Endodermal cell (in vitro differentiated cells): ENCODE data around the gene NEDD4L. TPM values are rescaled to one million over a fixed set of nuclear protein-coding genes. Genes with fewer than 3 reads are reported as not detected.
A peak's percentile ranks its signal among the peaks of the same experiment; 100 is the strongest.

ENCODE experiments used
- DNase-seq: peaks from one replicate; pipeline ENCODE4 v3.0.0-alpha.2; 2017
- H3K27ac ChIP-seq: 2 replicates; pipeline ENCODE4 v1.5.1; 2013; ENCODE audit warnings: mild to moderate bottlenecking, low read depth, low read length, moderate library complexity
- H3K27me3 ChIP-seq: 2 replicates; pipeline ENCODE4 v1.6.1; 2013; ENCODE audit warnings: mild to moderate bottlenecking, low read length, moderate library complexity; ENCODE audit not compliant: insufficient read depth, control insufficient read depth, poor library complexity, severe bottlenecking
- H3K36me3 ChIP-seq: 2 replicates; pipeline ENCODE4 v1.7.0; 2013; ENCODE audit warnings: mild to moderate bottlenecking, low read length, moderate library complexity; ENCODE audit not compliant: control insufficient read depth, insufficient read depth
- H3K4me1 ChIP-seq: one replicate; pipeline ENCODE4 v1.7.0; 2013; ENCODE audit warnings: low read length; ENCODE audit not compliant: control insufficient read depth, insufficient read depth
- H3K4me3 ChIP-seq: 2 replicates; pipeline ENCODE4 v1.5.1; 2013; ENCODE audit warnings: mild to moderate bottlenecking, low read length, moderate library complexity
- H3K9ac ChIP-seq: 2 replicates; pipeline ENCODE4 v1.6.1; 2013; ENCODE audit warnings: mild to moderate bottlenecking, low read length, moderate library complexity; ENCODE audit not compliant: poor library complexity, severe bottlenecking; ENCODE audit errors: extremely low read depth
- H3K9me3 ChIP-seq: 2 replicates; pipeline ENCODE4 v1.6.1; 2013; ENCODE audit warnings: mild to moderate bottlenecking, low read length, moderate library complexity; ENCODE audit not compliant: control insufficient read depth
- H3K27ac Mint-ChIP-seq: 2 replicates; pipeline ENCODE4 v1.8.0; 2020; ENCODE audit warnings: mixed read lengths
- H3K27me3 Mint-ChIP-seq: 2 replicates; pipeline ENCODE4 v1.8.0; 2021; ENCODE audit warnings: mild to moderate bottlenecking, mixed read lengths; ENCODE audit not compliant: insufficient read depth
- H3K36me3 Mint-ChIP-seq: 2 replicates; pipeline ENCODE4 v1.8.0; 2020; ENCODE audit warnings: low read depth, mixed read lengths
- H3K4me1 Mint-ChIP-seq: 2 replicates; pipeline ENCODE4 v1.8.0; 2020; ENCODE audit warnings: mixed read lengths
- H3K4me3 Mint-ChIP-seq: 2 replicates; pipeline ENCODE4 v1.8.0; 2020; ENCODE audit warnings: mild to moderate bottlenecking, moderate library complexity, mixed read lengths
- H3K9me3 Mint-ChIP-seq: 2 replicates; pipeline ENCODE4 v1.8.0; 2020; ENCODE audit warnings: mild to moderate bottlenecking, mixed read lengths
- WGBS, 2 experiments: methylation state at CpG; one replicate each; pipeline versions ENCODE4 v1.1.5 to v1.1.7; 2013; ENCODE audit warnings: missing lambda C conversion rate in 2 of 2, mixed read lengths in 1 of 2; ENCODE audit not compliant: insufficient coverage in 1 of 2, insufficient read length in 1 of 2; 5-methylcytosine and 5-hydroxymethylcytosine counted together
- total RNA-seq, 2 donors: library from RNA; stranded (reverse); fragmentation: NEBNext Ultra II Directional in 1 of 2; extraction: Animal tissue kit (Norgen Biotek cat#: 25700) in 1 of 2; gene quantifications; 2 replicates in 1 of 2; 3 replicates in 1 of 2; pipeline ENCODE4 v1.2.1, GENCODE V29; 2021
- TF ChIP-seq, protein P1 (sequence below): fragments of 200-600 bp; sonication (generic); conservative IDR thresholded peaks from 2 replicates; pipeline ENCODE4 v1.5.0; 2021; ENCODE audit warnings: antibody characterized with exemption, mild to moderate bottlenecking

Gene NEDD4L
- total RNA-seq, 2 donors from 2014 or later, result 70.5 to 75.3 TPM

DNA sequence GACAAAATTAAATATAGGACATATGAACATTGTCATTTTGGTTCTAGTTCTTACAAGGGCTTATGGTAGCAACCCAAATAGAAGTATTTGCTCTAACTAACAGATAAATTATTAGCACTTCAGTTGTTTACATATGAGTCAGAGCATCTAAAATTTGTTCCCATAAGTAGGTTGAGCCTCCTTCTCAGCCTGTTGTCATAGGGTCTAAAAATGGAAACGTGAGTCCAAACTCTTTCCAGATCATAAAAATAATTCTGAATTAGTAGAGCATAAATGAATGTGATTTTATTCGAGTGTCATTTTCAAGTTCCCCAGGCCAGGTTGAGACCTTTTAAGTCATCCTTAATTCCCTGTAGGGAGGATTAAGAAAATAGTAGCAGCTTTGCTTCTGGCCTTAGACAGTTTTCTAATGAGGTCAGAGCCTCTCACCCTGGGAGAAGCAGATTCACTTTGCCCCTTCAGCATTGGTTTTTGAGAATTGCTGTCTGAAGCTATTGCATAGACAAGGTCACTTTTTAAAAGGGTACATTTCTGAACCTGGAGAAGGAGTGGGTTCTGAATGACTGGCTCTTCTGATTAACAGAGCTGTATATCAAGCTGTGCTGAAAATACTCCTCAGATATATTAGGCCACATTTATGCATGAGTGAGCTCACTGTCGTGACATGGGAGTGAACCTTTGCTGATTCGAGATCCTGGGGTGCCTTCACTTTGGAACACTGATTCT lies 164.3 kb downstream of the NEDD4L start:
- DNase-seq, result no peak
- peak overlapping the region; percentile 0 for H3K27ac ChIP-seq
- H3K4me3 Mint-ChIP-seq, result no peak overlapping the region
- H3K9me3 Mint-ChIP-seq, result no peaks in the 10 kb centered on the region
- H3K4me1 ChIP-seq, result peaks cover 12% of the 10 kb centered on the region
- no peaks in the 10 kb centered on the region for H3K27me3 Mint-ChIP-seq
- no peak overlapping the region for H3K4me3 ChIP-seq
- 87 to 100% methylated on average over 1 to 4 of the region's 4 CpGs for WGBS, 2 experiments
- no peaks in the 10 kb centered on the region for H3K27me3 ChIP-seq
- peaks cover 18% of the 10 kb centered on the region for H3K4me1 Mint-ChIP-seq
- H3K36me3 Mint-ChIP-seq, result no peaks in the 10 kb centered on the region
- no peak overlapping the region for H3K9ac ChIP-seq
- no peaks in the 10 kb centered on the region for H3K9me3 ChIP-seq
- peak overlapping the region; percentile 37 for H3K27ac Mint-ChIP-seq
- TF ChIP-seq, protein P1, sequence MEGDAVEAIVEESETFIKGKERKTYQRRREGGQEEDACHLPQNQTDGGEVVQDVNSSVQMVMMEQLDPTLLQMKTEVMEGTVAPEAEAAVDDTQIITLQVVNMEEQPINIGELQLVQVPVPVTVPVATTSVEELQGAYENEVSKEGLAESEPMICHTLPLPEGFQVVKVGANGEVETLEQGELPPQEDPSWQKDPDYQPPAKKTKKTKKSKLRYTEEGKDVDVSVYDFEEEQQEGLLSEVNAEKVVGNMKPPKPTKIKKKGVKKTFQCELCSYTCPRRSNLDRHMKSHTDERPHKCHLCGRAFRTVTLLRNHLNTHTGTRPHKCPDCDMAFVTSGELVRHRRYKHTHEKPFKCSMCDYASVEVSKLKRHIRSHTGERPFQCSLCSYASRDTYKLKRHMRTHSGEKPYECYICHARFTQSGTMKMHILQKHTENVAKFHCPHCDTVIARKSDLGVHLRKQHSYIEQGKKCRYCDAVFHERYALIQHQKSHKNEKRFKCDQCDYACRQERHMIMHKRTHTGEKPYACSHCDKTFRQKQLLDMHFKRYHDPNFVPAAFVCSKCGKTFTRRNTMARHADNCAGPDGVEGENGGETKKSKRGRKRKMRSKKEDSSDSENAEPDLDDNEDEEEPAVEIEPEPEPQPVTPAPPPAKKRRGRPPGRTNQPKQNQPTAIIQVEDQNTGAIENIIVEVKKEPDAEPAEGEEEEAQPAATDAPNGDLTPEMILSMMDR, result no peak
- H3K36me3 ChIP-seq, result no peaks in the 10 kb centered on the region

DNA sequence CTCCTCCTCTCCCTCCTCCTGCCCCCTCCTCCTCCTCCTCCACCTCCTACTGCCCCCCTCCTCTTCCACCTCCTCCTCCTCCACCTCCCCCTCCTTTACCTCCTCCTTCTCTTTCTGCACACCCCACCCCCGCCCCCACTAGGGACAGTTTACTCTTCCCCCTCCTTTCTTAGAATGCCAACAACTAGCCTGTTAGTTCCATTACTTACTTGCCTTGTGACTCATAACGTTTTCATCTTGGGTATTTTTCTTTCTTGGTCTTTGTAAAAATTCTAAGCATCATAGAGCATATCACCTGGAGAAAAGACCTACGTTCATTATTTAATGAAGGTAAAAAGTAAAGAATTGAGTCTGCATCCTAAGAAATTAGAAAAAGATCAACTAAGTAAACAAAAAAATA lies 165.3 kb downstream of the NEDD4L start:
- Mint-ChIP-seq H3K36me3 (no peaks in the 10 kb centered on the region), H3K9me3 (no peaks in the 10 kb centered on the region), H3K27me3 (no peaks in the 10 kb centered on the region), H3K4me1 (peaks cover 23% of the 10 kb centered on the region), H3K4me3 (no peak overlapping the region), H3K27ac (no peak overlapping the region)
- no peaks in the 10 kb centered on the region for H3K27me3 ChIP-seq
- peaks cover 12% of the 10 kb centered on the region for H3K4me1 ChIP-seq
- no peak for DNase-seq
- no peak overlapping the region for H3K4me3 ChIP-seq
- no peaks in the 10 kb centered on the region for H3K9me3 ChIP-seq
- 67 to 93% methylated on average over 1 to 2 of the region's 3 CpGs for WGBS, 2 experiments
- no peak overlapping the region for H3K9ac ChIP-seq
- H3K27ac ChIP-seq, result no peak overlapping the region
- H3K36me3 ChIP-seq, result no peaks in the 10 kb centered on the region
- TF ChIP-seq, protein P1, result no peak

DNA sequence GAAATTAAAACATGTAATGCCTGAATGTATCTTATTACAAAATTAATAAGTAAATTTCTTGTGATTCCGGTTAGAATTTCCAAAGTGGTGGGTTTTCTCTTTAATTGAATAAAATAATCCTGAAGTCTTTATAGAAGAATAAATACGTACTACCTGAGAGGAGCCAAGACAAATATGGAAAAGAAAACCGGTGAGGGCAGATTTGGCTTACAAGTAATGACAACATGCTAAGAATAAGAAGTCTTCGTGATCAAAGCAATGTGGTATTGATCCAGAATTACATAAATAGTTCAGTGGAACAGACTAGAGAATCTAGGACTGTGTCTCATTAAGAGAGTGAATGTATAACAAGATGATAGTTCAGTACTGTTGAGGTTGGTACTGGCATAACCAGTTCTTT lies 167.5 kb downstream of the NEDD4L start:
- 96 to 97% methylated on average over 3 to 4 of the region's 4 CpGs for WGBS, 2 experiments
- no peak for DNase-seq
- peaks cover 14% of the 10 kb centered on the region for H3K4me1 ChIP-seq
- Mint-ChIP-seq H3K27me3 (no peaks in the 10 kb centered on the region), H3K36me3 (no peaks in the 10 kb centered on the region), H3K4me3 (no peak overlapping the region), H3K4me1 (peaks cover 35% of the 10 kb centered on the region), H3K9me3 (no peaks in the 10 kb centered on the region), H3K27ac (no peak overlapping the region)
- no peak overlapping the region for H3K9ac ChIP-seq
- no peak overlapping the region for H3K27ac ChIP-seq
- no peaks in the 10 kb centered on the region for H3K9me3 ChIP-seq
- H3K27me3 ChIP-seq, result no peaks in the 10 kb centered on the region
- TF ChIP-seq, protein P1, result no peak
- no peak overlapping the region for H3K4me3 ChIP-seq
- no peaks in the 10 kb centered on the region for H3K36me3 ChIP-seq
